Stimulated activated CD8-positive, alpha-beta memory T cell treated with anti-CD3 and anti-CD28 coated beads, Interleukin-15, amount 100 ng/mL, for 24 hours (primary cell): ENCODE data around the gene CD40.
"Not testable (repeated sequence)": the region's sequence is repeated elsewhere in the genome, so short reads cannot be mapped to it uniquely, and the experiment has no call there.

Source experiments
- DNase-seq: peaks from one replicate; pipeline ENCODE4 v3.0.0-alpha.2; 2020; ENCODE audit warnings: low read depth

The CD40 gene

GRCh38 chr20:46099491-46100287 lies 18.4 kb upstream of the CD40 start:
- DNase-seq: no peak

GRCh38 chr20:46100444-46100843 lies 17.7 kb upstream of the CD40 start:
- not testable (repeated sequence) for DNase-seq

GRCh38 chr20:46100988-46101387 lies 17.1 kb upstream of the CD40 start:
- DNase-seq: no peak

GRCh38 chr20:46101957-46102356 lies 16.2 kb upstream of the CD40 start:
- DNase-seq: no peak

GRCh38 chr20:46102940-46103339 lies 15.2 kb upstream of the CD40 start:
- DNase-seq: no peak

- no peak for DNase-seq
Observed at GRCh38 chr20:46104262-46104661, 13.9 kb upstream of the CD40 start.

- DNase-seq: no peak
Observed at GRCh38 chr20:46107061-46107460, 11.1 kb upstream of the CD40 start.

GRCh38 chr20:46108435-46108841 lies 9.7 kb upstream of the CD40 start:
- no peak for DNase-seq

- no peak for DNase-seq
Observed at GRCh38 chr20:46108976-46109375, 9.1 kb upstream of the CD40 start.

GRCh38 chr20:46111028-46111835 lies 6.9 kb upstream of the CD40 start:
- no peak for DNase-seq

GRCh38 chr20:46111836-46112212 lies 6.3 kb upstream of the CD40 start:
- no peak for DNase-seq

- DNase-seq: no peak
Observed at GRCh38 chr20:46112430-46113112, 5.5 kb upstream of the CD40 start.

- no peak for DNase-seq
Observed at GRCh38 chr20:46113113-46113470, 5.0 kb upstream of the CD40 start.

- DNase-seq: no peak
Observed at GRCh38 chr20:46114449-46114848, 3.7 kb upstream of the CD40 start.

- no peak for DNase-seq
Observed at GRCh38 chr20:46118481-46119020, 437 bp downstream of the CD40 start.

GRCh38 chr20:46119028-46119546 lies 973 bp downstream of the CD40 start:
- DNase-seq: no peak

- DNase-seq: no peak
Observed at GRCh38 chr20:46119547-46119946, 1.4 kb downstream of the CD40 start.

GRCh38 chr20:46120136-46120535 lies 2.0 kb downstream of the CD40 start:
- no peak for DNase-seq

GRCh38 chr20:46121184-46121930 lies 3.2 kb downstream of the CD40 start:
- DNase-seq: no peak

GRCh38 chr20:46122071-46122470 lies 4.0 kb downstream of the CD40 start:
- no peak for DNase-seq
